K562 (cell line): ENCODE data around the gene CDC27. TPM values are rescaled to one million over a fixed set of nuclear protein-coding genes. Genes with fewer than 3 reads are reported as not detected.

ENCODE experiments used
- ATAC-seq: fragments of 200-7000 bp; cut with Tn5 transposase; 3 replicates; pipeline ENCODE4 v1.9.1; 2020; ENCODE audit warnings: moderate library complexity
- BruUV-seq: library from RNA; stranded (reverse); fragments of 400-500 nt; replicated peaks from 2 replicates; lab custom pipeline; 2021; lab: Mats Ljungman, UMichigan
- CTCF ChIA-PET: fragments of 300-600 bp; formaldehyde crosslinking; extraction: SDS; loops from one replicate; lab custom pipeline; 2021; ENCODE audit warnings: low intra/inter-chr PET ratio; lab: Yijun Ruan, JAX
- POLR2A ChIA-PET: fragments of 300-600, 350-650 bp; sonication (Branson Sonifier 250); formaldehyde crosslinking; extraction: SDS; loops from one replicate; lab custom pipeline; 2021; ENCODE audit warnings: antibody characterized with exemption, inconsistent platforms; lab: Yijun Ruan, JAX
- DNase-seq, 4 experiments: peaks; one replicate each; pipeline versions ENCODE4 v3.0.0 to v3.0.0-alpha.2; 2011 to 2018; ENCODE audit warnings: low spot score in 3 of 4, mixed read lengths in 3 of 4; ENCODE audit errors: extremely low read depth in 1 of 4
- FAIRE-seq: peaks from 2 replicates; lab custom pipeline; 2011; peaks lifted over from hg19 to GRCh38; lab: Jason Lieb, UNC
- H2AFZ ChIP-seq: 2 replicates; pipeline ENCODE4 v1.6.0; 2011; ENCODE audit warnings: low read depth, low read length, control low read depth, inconsistent platforms
- H3K27ac ChIP-seq: fragments of 200-600 bp; 3 replicates; pipeline ENCODE4 v1.8.0; 2011; ENCODE audit warnings: low read depth, mild to moderate bottlenecking, control low read depth, inconsistent platforms, low read length, moderate library complexity, mixed read lengths; ENCODE audit errors: extremely low read depth
- H3K27me3 ChIP-seq, 2 experiments: fragments of 300-600 bp in 1 of 2; 2 replicates in 1 of 2; 3 replicates in 1 of 2; pipeline versions ENCODE4 v1.6.0 to v1.8.0; 2011; ENCODE audit warnings: inconsistent platforms in 2 of 2, low read length in 2 of 2, mild to moderate bottlenecking in 1 of 2, mixed read lengths in 1 of 2, moderate library complexity in 1 of 2; ENCODE audit not compliant: control insufficient read depth in 2 of 2, insufficient read depth in 2 of 2
- H3K36me3 ChIP-seq: fragments of 300-600 bp; 3 replicates; pipeline ENCODE4 v1.8.0; 2011; ENCODE audit warnings: mild to moderate bottlenecking, low read length, inconsistent platforms; ENCODE audit not compliant: control insufficient read depth, insufficient read depth
- H3K4me1 ChIP-seq, 2 experiments: fragments of 200-600 bp in 1 of 2; replicated peaks in 1 of 2; 2 replicates in 1 of 2; 3 replicates in 1 of 2; pipeline versions ENCODE4 v1.5.1 to v1.8.0; 2011; ENCODE audit warnings: inconsistent platforms in 2 of 2, low read length in 2 of 2, mild to moderate bottlenecking in 1 of 2, mixed read lengths in 1 of 2, moderate library complexity in 1 of 2; ENCODE audit not compliant: control insufficient read depth in 2 of 2, insufficient read depth in 2 of 2
- H3K4me2 ChIP-seq: 2 replicates; pipeline ENCODE4 v1.6.1; 2011; ENCODE audit warnings: low read length, control low read depth, inconsistent platforms, mixed read lengths; ENCODE audit not compliant: insufficient read depth
- H3K4me3 ChIP-seq: fragments of 200-600 bp; sonication (generic), shearing (Covaris generic); 2 replicates; pipeline ENCODE4 v1.5.1; 2016; ENCODE audit warnings: control low read depth, inconsistent platforms
- H3K79me2 ChIP-seq: fragments of 200-600 bp; 3 replicates; pipeline ENCODE4 v1.8.0; 2011; ENCODE audit warnings: low read length, inconsistent platforms; ENCODE audit not compliant: control insufficient read depth, insufficient read depth
- H3K9ac ChIP-seq, 2 experiments: 2 replicates each; pipeline versions ENCODE4 v1.6.0 to v1.6.1; 2011; ENCODE audit warnings: low read depth in 2 of 2, low read length in 2 of 2, control low read depth in 1 of 2, inconsistent platforms in 1 of 2, mild to moderate bottlenecking in 1 of 2, mixed read lengths in 1 of 2; ENCODE audit not compliant: insufficient read depth in 1 of 2
- H3K9me1 ChIP-seq: one replicate; pipeline ENCODE4 v1.6.0; 2011; ENCODE audit warnings: inconsistent platforms, mild to moderate bottlenecking, low read length, moderate library complexity; ENCODE audit not compliant: control insufficient read depth, insufficient read depth
- H3K9me3 ChIP-seq: replicated peaks from 2 replicates; pipeline ENCODE4 v1.5.1; 2011; ENCODE audit warnings: low read depth, low read length, inconsistent platforms; ENCODE audit not compliant: control insufficient read depth, insufficient read depth
- H4K20me1 ChIP-seq: replicated peaks from 2 replicates; pipeline ENCODE4 v1.6.1; 2011; ENCODE audit warnings: low read length, inconsistent platforms, mixed read lengths; ENCODE audit not compliant: control insufficient read depth, insufficient read depth
- CEBPB ChIP-seq: fragments of 450-650 bp; IDR thresholded peaks from 2 replicates; pipeline ENCODE4 v1.6.1; 2016; ENCODE audit warnings: missing genetic modification characterization, missing compliant biosample characterization
- CEBPG ChIP-seq, 3 experiments: fragments of 200-800 bp in 1 of 3; sonication (Bioruptor generic) in 1 of 3; sonication (generic) in 1 of 3; formaldehyde crosslinking in 1 of 3; IDR thresholded peaks in 2 of 3; conservative IDR thresholded peaks in 1 of 3; 2 replicates each; pipeline versions ENCODE4 v1.6.1 to v1.8.0; 2016 to 2022; ENCODE audit warnings: missing compliant biosample characterization in 2 of 3, missing genetic modification characterization in 2 of 3, mild to moderate bottlenecking in 1 of 3, missing genetic modification reagents in 1 of 3
- ESRRA ChIP-seq: fragments of 450-650 bp; IDR thresholded peaks from 2 replicates; pipeline ENCODE4 v1.6.1; 2014; ENCODE audit warnings: low read depth, mild to moderate bottlenecking, moderate library complexity, borderline replicate concordance
- FOXJ3 ChIP-seq: sonication (generic); formaldehyde crosslinking; IDR thresholded peaks from 2 replicates; pipeline ENCODE4 v1.4.0; 2020; ENCODE audit warnings: mild to moderate bottlenecking, missing genetic modification reagents
- IRF1 ChIP-seq: sonication (generic); formaldehyde crosslinking; IDR thresholded peaks from 2 replicates; pipeline ENCODE4 v1.8.0; 2022; ENCODE audit warnings: missing genetic modification reagents, mild to moderate bottlenecking, borderline replicate concordance
- MIER1 ChIP-seq: fragments of 450-650 bp; IDR thresholded peaks from 2 replicates; pipeline ENCODE4 v1.6.1; 2016; ENCODE audit warnings: antibody characterized with exemption, mild to moderate bottlenecking, low read depth
- PBX2 ChIP-seq, 2 experiments: IDR thresholded peaks in 1 of 2; conservative IDR thresholded peaks in 1 of 2; 2 replicates each; pipeline ENCODE4 v1.6.1; 2016; ENCODE audit warnings: low read depth in 2 of 2, mild to moderate bottlenecking in 1 of 2, missing compliant biosample characterization in 1 of 2, missing genetic modification characterization in 1 of 2, moderate library complexity in 1 of 2
- PTBP1 ChIP-seq: fragments of 200-400 bp; formaldehyde crosslinking; IDR thresholded peaks from 2 replicates; pipeline ENCODE4 v1.6.1; 2017; ENCODE audit warnings: low read depth, low read length
- ZNF253 ChIP-seq: fragments of 250-450 bp; sonication (Bioruptor Pico); conservative IDR thresholded peaks from 2 replicates; pipeline ENCODE4 v1.6.1; 2021; ENCODE audit warnings: mild to moderate bottlenecking
- WGBS: fragments of 100-300 bp; shearing (Covaris generic); methylation state at CpG from one replicate; pipeline ENCODE4 v1.1.6; 2016; ENCODE audit warnings: low coverage, mixed read lengths; ENCODE audit not compliant: insufficient coverage; ENCODE audit errors: missing lambda C conversion rate; 5-methylcytosine and 5-hydroxymethylcytosine counted together
- in situ Hi-C: fragments of 300-500 bp; cut with MboI; formaldehyde crosslinking; loops from 4 replicates; pipeline ENCODE4 v1.15.0; 2018; ENCODE audit warnings: inconsistent platforms, mixed read lengths
- intact Hi-C: fragments of 100-400 bp; cut with micrococcal nuclease; formaldehyde crosslinking; loops from 2 replicates; pipeline ENCODE4 v1.14.2; 2022
- polyA plus RNA-seq, 8 experiments: library from polyadenylated mRNA; depleted of rRNA in 4 of 8; stranded (reverse) in 5 of 8; unstranded in 3 of 8; fragments of >200 nt; fragmentation: Nextera tagmentation in 2 of 8; fragmentation: Illumina TruSeq in 1 of 8; extraction: Ambion mirVana in 2 of 8; extraction: Trizol in 1 of 8; gene quantifications; 2 replicates each; pipeline versions ENCODE4 v1.2.1 to v1.2.3, GENCODE V29; 2011 to 2014; ENCODE audit warnings: inconsistent platforms in 1 of 8, missing spikeins in 1 of 8
- total RNA-seq, 7 experiments: library from RNA; depleted of rRNA in 6 of 7; stranded (reverse); fragments of >200 nt in 6 of 7; fragmentation: Illumina TruSeq in 2 of 7; extraction: Trizol in 2 of 7; gene quantifications; 2 replicates each; pipeline versions ENCODE4 v1.2.1 to v1.2.3, GENCODE V29; 2011 to 2021; ENCODE audit warnings: low replicate concordance in 1 of 7

Gene CDC27
- total and polyA plus RNA-seq, 9 of the 15 experiments (the other 6 are each of a cell fraction or from before 2014, with no cell fraction given) = 28.6 to 155 (median 94.1) TPM

- in situ Hi-C loops = no loop called here
- BruUV-seq = no TSS peak
- Histone ChIP-seq H3K9me1 (no peaks in the 10 kb centered on the region), H4K20me1 (no peaks in the 10 kb centered on the region; the same call in 1 of the 2 replicates), H3K9me3 (no peaks in the 10 kb centered on the region), H3K9ac (no peak overlapping the region), H2AFZ (no peak overlapping the region), H3K4me1 (peaks cover 7 to 13% of the 10 kb centered on the region in 2 experiments; a peak in 4 of 5 replicates), H3K79me2 (peaks cover 90% of the 10 kb centered on the region), H3K4me3 (no peak overlapping the region), H3K27me3 (no peaks in the 10 kb centered on the region), H3K27ac (no peak overlapping the region), H3K4me2 (no peak overlapping the region), H3K36me3 (peaks cover 94% of the 10 kb centered on the region)
- WGBS = 100% methylated on average over 2 of the region's 2 CpGs
- ChIA-PET CTCF (no interaction called here), POLR2A (interaction anchor here (0.6 to 1.1 kb wide), 2 partner anchors 108 to 110 kb away, joined by 3 read pairs; no protein-coding TSS in a partner anchor)
- TF ChIP-seq MIER1 (no peak), ESRRA (no peak), IRF1 (CRISPR knock-in tag) (no peak), ZNF253 (CRISPR knock-in tag) (no peak), PBX2 (CRISPR knock-in tag; IDR thresholded peaks at IDR 0.05; ENCODE audit: low read depth) (no peak), PBX2 (tag; conservative IDR thresholded peaks at IDR 0.05; ENCODE audit: low read depth) (no peak), FOXJ3 (CRISPR knock-in tag) (no peak), CEBPG (CRISPR knock-in tag; IDR thresholded peaks at IDR 0.05) (no peak), CEBPG (tag; conservative IDR thresholded peaks at IDR 0.05 in 1 of 2, IDR thresholded peaks at IDR 0.05 in 1 of 2) (peak; percentile 45 to 54; a peak in 3 of 4 replicates), CEBPB (tag) (peak; percentile 78), PTBP1 (no peak)
- no peak for FAIRE-seq
- intact Hi-C loops = no loop called here
- ATAC-seq = no peak
- no peak for DNase-seq
These were observed 16.2 kb downstream of the CDC27 start for GRCh38 chr17:47172696-47173565.
